ENCODE results near the gene EEF1G.
"Not testable (repeated sequence)": the region's sequence is repeated elsewhere in the genome, so short reads cannot be mapped to it uniquely, and the experiment has no call there.

The EEF1G gene

DNA sequence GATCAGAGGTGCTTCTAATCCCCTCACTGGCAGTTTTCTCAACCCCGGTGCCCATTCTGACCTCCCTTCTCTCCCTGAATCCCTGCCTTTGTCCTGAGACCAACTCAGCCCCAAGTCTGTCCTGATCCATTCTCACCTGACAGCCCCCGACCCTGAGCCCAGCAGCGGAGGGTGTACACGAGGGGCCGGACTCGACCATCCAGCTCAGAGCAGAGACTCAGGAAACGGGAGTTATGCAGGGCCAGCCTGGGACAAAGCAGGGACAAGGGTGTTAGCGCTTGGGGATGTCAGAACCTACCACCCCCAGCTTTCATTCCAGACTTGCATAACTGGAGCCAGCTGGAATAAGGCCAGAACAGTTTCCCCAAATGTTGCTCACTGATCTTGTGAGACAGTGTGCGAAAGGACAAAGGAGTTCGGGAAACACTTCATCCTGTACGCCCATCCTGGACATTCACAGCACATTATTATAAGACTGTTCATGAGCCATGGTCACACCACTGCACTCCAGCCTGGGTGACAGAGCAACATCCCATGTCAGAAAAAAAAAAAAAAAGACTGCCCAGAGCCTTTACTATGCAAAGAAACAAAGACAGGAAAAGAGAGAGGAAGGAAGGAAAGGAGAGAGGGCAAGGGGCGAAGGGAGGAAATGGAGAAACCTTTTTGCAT lies 3.5 kb upstream of the EEF1G start:
- DNase-seq (ENCODE audit: low spot score) = no peak

- DNase-seq (ENCODE audit: low spot score) = no peak
These were observed 2.1 kb upstream of the EEF1G start for GRCh38 chr11:62575837-62576236.

- no peak for DNase-seq (ENCODE audit: low spot score)
These were observed 1.5 kb upstream of the EEF1G start for GRCh38 chr11:62575156-62575555.

DNA sequence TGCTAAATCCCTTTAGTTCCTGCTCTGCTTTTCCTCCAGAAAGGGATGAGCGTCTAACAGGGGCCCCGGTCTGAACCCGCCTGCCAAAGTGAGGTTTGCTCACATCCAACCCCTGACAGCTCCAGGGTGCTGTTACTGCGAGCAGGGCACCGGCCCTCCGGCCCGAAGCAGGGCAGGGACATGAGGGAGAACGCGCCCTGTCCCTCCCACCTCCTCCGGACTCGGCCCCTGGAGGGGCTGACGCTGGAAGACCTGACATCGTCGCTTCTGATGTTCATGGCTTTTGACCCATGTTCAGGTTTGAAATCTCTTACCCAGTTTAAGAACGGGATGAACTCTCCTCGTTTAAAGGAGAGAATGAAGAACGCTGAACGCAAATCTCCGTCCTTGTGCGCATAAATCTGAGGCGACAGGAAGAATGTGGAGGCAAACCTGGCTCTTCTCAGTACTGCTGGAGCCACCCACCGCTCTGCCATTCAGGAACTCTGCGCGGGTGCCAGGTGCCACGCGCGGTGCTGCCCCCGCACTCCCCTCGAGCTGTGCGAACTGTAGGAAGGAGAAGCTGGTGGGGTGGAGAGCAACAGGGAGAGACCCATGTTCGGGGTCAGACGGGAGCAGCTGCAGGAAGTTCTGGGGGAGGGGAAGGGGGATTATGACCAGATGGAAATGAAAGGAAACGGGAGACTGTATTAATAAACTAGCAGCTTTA lies 826 bp upstream of the EEF1G start:
- no peak for DNase-seq (ENCODE audit: low spot score)

DNA sequence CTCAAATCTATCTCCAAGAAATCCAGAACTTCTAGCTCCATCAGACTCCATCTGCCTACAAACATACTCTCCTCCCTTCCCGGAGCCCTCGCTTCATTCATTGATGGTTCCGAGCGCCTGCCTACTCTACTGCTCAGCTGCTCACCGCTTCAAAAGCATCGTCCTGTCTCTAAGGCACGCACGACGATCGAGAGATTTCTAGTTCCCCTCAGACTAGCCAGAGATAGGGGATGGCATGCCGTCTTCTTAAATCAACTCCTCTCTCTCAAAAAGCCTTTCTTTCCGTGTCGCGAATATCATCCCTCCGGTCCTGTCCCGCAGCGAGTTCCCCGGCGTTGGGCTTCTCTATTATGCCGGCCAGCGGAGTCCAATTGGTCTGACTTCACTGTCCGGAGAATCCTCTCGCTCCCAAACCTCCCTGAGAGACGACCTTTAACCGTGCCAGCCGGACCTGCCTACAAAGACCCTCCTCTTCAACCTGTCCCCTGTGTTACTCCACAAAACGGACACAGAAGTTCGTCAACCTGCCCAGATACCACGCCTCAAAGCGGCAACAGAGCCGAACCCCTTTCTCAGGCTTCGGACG lies 592 bp downstream of the EEF1G start:
- no peak for DNase-seq (ENCODE audit: low spot score)

DNA sequence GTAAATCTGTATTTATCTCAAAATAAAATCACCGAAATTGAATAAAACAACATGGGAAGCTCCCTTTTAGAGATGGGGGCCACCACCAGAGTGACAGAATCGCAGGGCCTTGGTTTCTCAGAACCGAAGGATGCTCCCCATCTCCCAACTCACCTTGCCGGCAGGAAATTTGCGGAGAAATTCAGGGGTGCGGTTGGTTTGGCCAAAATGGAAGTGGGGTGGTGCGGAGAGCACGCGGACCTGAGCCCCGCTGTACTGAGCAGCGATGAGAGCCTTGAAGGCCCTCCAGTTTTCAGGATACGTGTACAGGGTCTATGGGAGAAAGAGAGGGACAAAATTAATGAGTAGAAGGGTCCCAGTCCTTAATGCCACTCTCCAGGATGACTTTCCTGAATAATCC lies 1.3 kb downstream of the EEF1G start:
- DNase-seq (ENCODE audit: low spot score) = no peak

DNA sequence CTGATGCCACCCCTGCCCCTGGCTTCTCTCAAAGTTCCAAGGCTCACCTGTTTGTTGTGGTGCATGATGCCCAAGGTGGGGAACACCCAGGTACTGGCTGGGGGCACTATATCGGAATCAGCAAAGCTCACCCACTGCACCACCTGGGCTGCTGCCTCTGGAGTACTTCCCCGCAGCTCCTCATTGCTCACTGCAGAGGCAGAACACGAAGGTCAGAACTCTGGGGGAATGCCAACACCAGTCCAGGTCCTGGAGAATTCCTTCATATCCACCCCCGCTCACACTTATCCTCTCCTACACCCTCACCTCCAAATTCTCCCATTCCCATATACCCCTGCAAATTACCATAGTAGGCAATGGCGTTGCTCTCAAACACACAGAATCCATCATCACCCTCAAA lies 2.2 kb downstream of the EEF1G start:
- not testable (repeated sequence) for DNase-seq (ENCODE audit: low spot score)

- not testable (repeated sequence) for DNase-seq (ENCODE audit: low spot score)
These were observed 2.8 kb downstream of the EEF1G start for GRCh38 chr11:62570903-62571302.

DNA sequence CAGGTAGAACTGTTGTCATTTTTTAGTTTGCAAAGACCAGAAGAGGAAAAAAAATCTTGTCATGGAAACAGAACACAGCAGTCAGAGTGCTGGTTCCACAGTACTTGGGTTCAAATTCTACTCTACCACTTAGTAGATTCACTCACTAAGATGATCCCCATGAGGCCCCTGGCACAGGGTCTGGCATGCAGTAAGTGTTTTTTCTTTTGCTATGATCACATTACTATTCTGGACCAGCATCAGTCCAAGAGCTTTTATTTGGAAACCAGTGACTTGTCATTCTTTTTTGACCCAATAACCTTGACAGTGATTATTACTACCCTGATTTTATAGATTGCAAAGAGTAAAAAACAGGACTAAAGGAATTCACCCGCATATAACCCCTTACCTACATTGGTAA lies 4.1 kb downstream of the EEF1G start:
- DNase-seq (ENCODE audit: low spot score) = no peak

- DNase-seq (ENCODE audit: low spot score) = no peak
These were observed 6.6 kb downstream of the EEF1G start for GRCh38 chr11:62567018-62567633.

GRCh38 chr11:62566247-62566646 lies 7.4 kb downstream of the EEF1G start:
- no peak for DNase-seq (ENCODE audit: low spot score)

GRCh38 chr11:62565100-62565802 lies 8.4 kb downstream of the EEF1G start:
- DNase-seq (ENCODE audit: low spot score) = no peak

- DNase-seq (ENCODE audit: low spot score) = not testable (repeated sequence)
These were observed 11.9 kb downstream of the EEF1G start for GRCh38 chr11:62561677-62562230.

DNA sequence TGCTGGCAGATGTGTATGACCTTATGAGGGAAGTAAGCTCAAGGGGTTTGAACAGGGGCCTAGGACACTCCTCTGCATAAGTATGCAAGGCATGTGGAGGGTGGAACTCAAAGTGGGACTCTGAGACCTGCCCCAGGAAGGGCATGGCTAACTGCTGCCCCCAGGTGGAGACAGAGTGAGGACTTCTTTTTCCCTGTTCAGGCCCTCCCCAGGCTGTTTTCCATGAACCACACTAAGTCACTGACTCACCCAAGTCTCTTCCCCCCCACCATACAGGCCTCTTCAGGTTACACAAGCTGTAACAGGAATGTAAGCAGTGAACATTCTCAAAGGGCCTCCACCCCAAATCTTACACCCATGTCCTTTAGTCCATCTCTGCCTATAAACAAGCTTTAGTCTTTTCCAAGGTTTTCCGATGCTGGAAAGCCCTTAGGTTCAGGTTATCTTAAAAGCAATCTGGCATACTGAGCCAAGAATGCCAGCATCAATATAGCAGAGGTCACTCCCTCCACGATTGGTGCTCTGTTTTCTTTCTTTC lies 13.1 kb downstream of the EEF1G start:
- peak; percentile 72 for DNase-seq (ENCODE audit: low spot score)

DNA sequence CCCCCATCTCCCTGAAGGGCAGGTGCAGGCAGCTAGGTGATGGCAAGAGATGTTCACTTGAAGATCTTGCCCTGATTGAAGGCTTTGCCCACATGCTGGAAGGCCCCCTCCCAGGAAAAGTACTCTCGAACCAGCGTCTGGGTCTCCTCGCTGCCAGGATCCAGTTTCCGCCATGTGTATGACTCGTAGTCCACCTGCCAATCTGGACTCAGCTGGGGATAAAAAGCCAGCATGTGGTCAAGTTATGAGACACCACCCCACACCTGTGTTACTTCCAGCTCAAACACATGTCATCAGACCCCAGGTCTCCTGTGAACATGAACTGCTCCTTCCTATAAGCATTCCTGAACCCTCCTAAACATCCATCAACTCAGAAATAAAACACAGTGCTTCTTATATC lies 14.1 kb downstream of the EEF1G start:
- DNase-seq (ENCODE audit: low spot score) = not testable (repeated sequence)

GRCh38 chr11:62559204-62559603 lies 14.5 kb downstream of the EEF1G start:
- DNase-seq (ENCODE audit: low spot score) = no peak

GRCh38 chr11:62558669-62559068 lies 15.0 kb downstream of the EEF1G start:
- no peak for DNase-seq (ENCODE audit: low spot score)

DNA sequence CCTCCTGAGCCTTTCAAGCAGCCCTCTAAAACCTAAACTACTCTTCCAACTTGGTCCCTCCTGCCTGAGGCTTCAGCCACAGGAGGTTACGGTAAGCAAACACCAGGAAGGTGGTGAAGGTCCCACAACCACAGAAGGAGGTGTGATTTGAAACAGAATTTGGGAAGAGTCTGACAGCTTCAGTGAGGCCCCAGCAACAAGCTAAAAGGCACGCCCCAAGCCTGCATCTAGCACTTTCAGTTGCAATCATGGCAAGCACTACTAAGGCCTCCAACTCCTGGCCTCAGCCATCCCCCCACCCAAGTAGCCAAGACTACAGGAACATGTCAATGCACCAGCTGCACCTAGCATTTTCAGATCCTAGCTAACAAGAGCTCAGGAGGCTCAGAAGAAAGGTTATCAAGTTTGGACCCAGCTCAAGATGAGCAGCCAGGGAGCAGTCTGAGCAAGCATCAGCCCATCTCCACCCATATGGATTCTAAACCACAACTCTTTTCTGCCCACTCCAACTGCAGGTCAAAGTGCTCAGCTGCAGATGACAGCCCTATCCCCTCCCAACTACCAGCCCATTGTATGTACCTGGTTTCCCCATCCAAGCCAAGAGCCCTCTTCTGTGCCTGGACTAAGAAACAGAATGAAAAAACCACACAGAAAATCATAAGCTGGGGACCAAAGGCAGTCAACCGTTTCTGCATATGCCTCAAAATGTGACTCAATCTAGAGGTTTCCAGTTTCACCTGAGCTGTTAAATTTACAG lies 16.6 kb downstream of the EEF1G start:
- no peak for DNase-seq (ENCODE audit: low spot score)

DNA sequence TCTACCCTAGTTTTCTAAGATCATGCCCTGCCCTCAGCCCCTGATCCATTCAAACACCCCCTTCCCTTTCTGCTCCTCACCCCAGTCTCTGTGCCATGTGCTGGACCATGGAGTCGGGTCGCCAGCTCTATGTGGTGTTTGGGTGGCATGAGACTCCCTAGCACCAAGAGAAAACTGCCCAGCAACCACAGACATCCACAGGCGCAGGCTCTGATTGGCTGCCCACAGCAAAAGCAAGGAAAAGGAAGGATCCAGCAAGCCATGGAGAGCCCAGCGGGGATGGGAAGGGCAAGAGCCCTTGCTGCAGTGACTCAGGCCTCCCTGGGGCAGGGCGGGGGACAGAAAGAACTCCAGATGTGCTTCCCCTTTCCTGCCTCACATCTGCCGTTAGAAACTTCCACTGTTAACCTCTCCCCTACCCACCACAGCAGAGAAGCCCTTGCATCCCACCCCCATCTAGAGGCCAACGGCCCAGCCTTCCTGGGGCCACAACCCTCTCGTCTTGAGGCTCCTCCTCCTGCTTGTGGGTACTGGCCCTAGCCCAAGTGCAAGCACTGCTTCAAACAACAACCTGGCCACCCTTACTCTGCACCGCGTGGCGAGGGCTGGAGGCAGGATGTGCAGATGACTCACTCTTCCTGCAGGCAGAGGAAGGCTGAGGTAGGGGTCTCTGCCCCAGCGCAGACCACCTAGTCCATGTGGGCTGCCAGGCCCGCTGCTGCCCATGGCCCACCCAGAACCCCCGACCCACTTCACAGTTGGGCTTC lies 17.4 kb downstream of the EEF1G start:
- DNase-seq (ENCODE audit: low spot score) = no peak

DNA sequence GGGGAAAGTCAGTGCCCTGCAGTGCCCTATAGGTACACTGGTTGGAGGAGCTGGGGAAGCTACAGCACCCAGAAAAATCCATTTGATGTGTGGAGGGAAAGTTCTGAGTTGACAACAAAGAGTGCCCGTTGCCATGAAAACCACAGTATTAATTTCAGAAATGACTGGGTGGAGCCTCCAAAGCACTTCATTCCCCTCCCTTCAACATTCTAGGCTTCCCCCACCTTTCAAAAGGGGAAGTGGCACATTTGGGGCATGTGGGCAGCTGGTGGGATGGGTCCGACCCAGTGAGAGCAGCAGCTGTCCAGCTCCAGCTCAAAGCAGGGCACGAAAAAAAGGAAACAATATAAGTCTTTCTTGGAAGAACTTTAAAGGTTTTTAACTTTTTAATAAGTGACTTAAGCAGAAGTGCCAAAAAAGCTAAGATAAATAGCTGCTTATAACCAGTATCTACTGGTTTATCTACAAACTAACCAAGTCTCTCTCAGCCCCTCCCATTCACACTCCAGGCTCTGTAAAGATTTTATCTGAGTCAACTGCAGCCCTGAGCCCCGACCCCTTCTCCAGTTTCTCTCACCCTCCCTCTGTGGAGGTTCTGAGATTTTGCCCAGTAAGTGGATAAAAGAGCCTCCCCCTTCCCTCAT lies 18.1 kb downstream of the EEF1G start:
- DNase-seq (ENCODE audit: low spot score) = no peak
